ENCODE measurements around the gene MGMT. TPM values are rescaled to one million over a fixed set of nuclear protein-coding genes. Genes with fewer than 3 reads are reported as not detected.

Gene MGMT
- total and polyA plus RNA-seq, 4 donors, result 28.2 to 79.1 (median 46.0) TPM

GRCh38 chr10:129702605-129703004, 235.6 kb downstream of the MGMT start:
- no peak overlapping the region for H3K27ac ChIP-seq (ENCODE audit: low read depth in 1 of 2, low read length in 2 of 2)
- H3K36me3 ChIP-seq (ENCODE audit: control insufficient read depth in 4 of 4, insufficient read depth in 3 of 4, low read depth in 1 of 4, low read length in 3 of 4), result peaks cover 0 to 4% (median 1%) of the 10 kb centered on the region in 4 donors
- no peak overlapping the region for H3K4me3 ChIP-seq (ENCODE audit: low read depth in 1 of 3, low read length in 3 of 3)
- H3K9me3 ChIP-seq (ENCODE audit: control insufficient read depth in 4 of 4, low read length in 3 of 4), result no peaks in the 10 kb centered on the region
- H3K4me1 ChIP-seq (ENCODE audit: control insufficient read depth in 4 of 4, insufficient read depth in 4 of 4, low read length in 3 of 4), result peaks cover 4 to 22% (median 13%) of the 10 kb centered on the region in 4 donors
- H3K27me3 ChIP-seq (ENCODE audit: control insufficient read depth in 4 of 4, insufficient read depth in 4 of 4, low read length in 3 of 4), result no peaks in the 10 kb centered on the region
- TF ChIP-seq FOXA1 (IDR thresholded peaks at IDR 0.05), result no peak
- no peak for TF ChIP-seq SP1 (IDR thresholded peaks at IDR 0.05)
- no peak for TF ChIP-seq MAX (IDR thresholded peaks at IDR 0.05)
- no peak for TF ChIP-seq YY1 (IDR thresholded peaks at IDR 0.05)
- TF ChIP-seq HNF4G (IDR thresholded peaks at IDR 0.05), result no peak
- TF ChIP-seq FOXA2 (IDR thresholded peaks at IDR 0.05), result no peak
- no peak for TF ChIP-seq JUND (IDR thresholded peaks at IDR 0.05)
- TF ChIP-seq RXRA (IDR thresholded peaks at IDR 0.05), result no peak
- TF ChIP-seq TAF1 (conservative IDR thresholded peaks at IDR 0.05), result no peak
- TF ChIP-seq GABPA (IDR thresholded peaks at IDR 0.05 in 1 of 2, conservative IDR thresholded peaks at IDR 0.05 in 1 of 2), result no peak
- TF ChIP-seq ATF3 (IDR thresholded peaks at IDR 0.05), result no peak
- no peak for TF ChIP-seq RAD21 (IDR thresholded peaks at IDR 0.05)
- TF ChIP-seq CTCF (IDR thresholded peaks at IDR 0.05; ENCODE audit: low read depth, low read length, missing input control), result no peak
- TF ChIP-seq EGR1 (IDR thresholded peaks at IDR 0.05; ENCODE audit: low read depth in 2 of 2), result no peak
- H3K9ac ChIP-seq (ENCODE audit: low read depth in 1 of 2, low read length in 2 of 2), result no peak overlapping the region
- no peak for DNase-seq (ENCODE audit: low spot score)
- WGBS, result 97% methylated on average over 17 of the region's 17 CpGs

GRCh38 chr10:129703287-129704137, 236.5 kb downstream of the MGMT start:
- Histone ChIP-seq H3K4me3 (ENCODE audit: low read depth in 1 of 3, low read length in 3 of 3) (no peak overlapping the region), H3K27ac (ENCODE audit: low read depth in 1 of 2, low read length in 2 of 2) (no peak overlapping the region), H3K4me1 (ENCODE audit: control insufficient read depth in 4 of 4, insufficient read depth in 4 of 4, low read length in 3 of 4) (peaks cover 6 to 31% (median 21%) of the 10 kb centered on the region in 4 donors), H3K36me3 (ENCODE audit: control insufficient read depth in 4 of 4, insufficient read depth in 3 of 4, low read depth in 1 of 4, low read length in 3 of 4) (peaks cover 0 to 4% (median 1%) of the 10 kb centered on the region in 4 donors), H3K9me3 (ENCODE audit: control insufficient read depth in 4 of 4, low read length in 3 of 4) (no peaks in the 10 kb centered on the region), H3K9ac (ENCODE audit: low read depth in 1 of 2, low read length in 2 of 2) (no peak overlapping the region), H3K27me3 (ENCODE audit: control insufficient read depth in 4 of 4, insufficient read depth in 4 of 4, low read length in 3 of 4) (no peaks in the 10 kb centered on the region)
- TF ChIP-seq JUND (IDR thresholded peaks at IDR 0.05) (no peak), TAF1 (conservative IDR thresholded peaks at IDR 0.05) (no peak), CTCF (IDR thresholded peaks at IDR 0.05; ENCODE audit: low read depth, low read length, missing input control) (no peak), REST (IDR thresholded peaks at IDR 0.05) (no peak), HNF4A (conservative IDR thresholded peaks at IDR 0.05) (no peak), FOXA1 (IDR thresholded peaks at IDR 0.05) (no peak), HNF4G (IDR thresholded peaks at IDR 0.05) (no peak), RXRA (IDR thresholded peaks at IDR 0.05) (no peak), FOXA2 (IDR thresholded peaks at IDR 0.05) (no peak), RAD21 (IDR thresholded peaks at IDR 0.05) (no peak), YY1 (IDR thresholded peaks at IDR 0.05) (no peak), GABPA (IDR thresholded peaks at IDR 0.05 in 1 of 2, conservative IDR thresholded peaks at IDR 0.05 in 1 of 2) (no peak), SP1 (IDR thresholded peaks at IDR 0.05) (no peak), NR2F2 (IDR thresholded peaks at IDR 0.05) (no peak), ZBTB33 (IDR thresholded peaks at IDR 0.05) (no peak), ATF3 (IDR thresholded peaks at IDR 0.05) (no peak), EGR1 (IDR thresholded peaks at IDR 0.05; ENCODE audit: low read depth in 2 of 2) (no peak)
- 90% methylated on average over 26 of the region's 26 CpGs for WGBS
- no peak for DNase-seq (ENCODE audit: low spot score)

Data from liver (tissue), 9 donors.